ENCODE measurements around the gene ABCB11. TPM values are rescaled to one million over a fixed set of nuclear protein-coding genes. Genes with fewer than 3 reads are reported as not detected.
"Not testable (repeated sequence)": the region's sequence is repeated elsewhere in the genome, so short reads cannot be mapped to it uniquely, and the experiment has no call there.

Gene ABCB11
- total RNA-seq, 3 donors from 2014 or later (not counting 1 experiment from before 2014, with no cell fraction given) = 0.07 to 0.48 (median 0.07) TPM

- H3K4me1 ChIP-seq (ENCODE audit: control insufficient read depth, insufficient read depth, low read length) = peaks cover 10% of the 10 kb centered on the region
- Mint-ChIP-seq H3K27me3 (ENCODE audit: low read depth in 2 of 2) (peaks cover 9 to 15% of the 10 kb centered on the region in 2 donors), H3K4me3 (peak overlapping the region; percentile 99), H3K9me3 (no peaks in the 10 kb centered on the region), H3K36me3 (no peaks in the 10 kb centered on the region), H3K4me1 (peaks cover 12% of the 10 kb centered on the region in 2 donors), H3K27ac (no peak overlapping the region)
- peaks cover 3% of the 10 kb centered on the region for H3K27me3 ChIP-seq (ENCODE audit: control insufficient read depth, insufficient read depth, low read length)
- WGBS (ENCODE audit: insufficient coverage) = 62% methylated on average over 3 of the region's 3 CpGs
- intact Hi-C loops (cut with micrococcal nuclease) = no loop called here
- TF ChIP-seq CTCF (IDR thresholded peaks at IDR 0.05) = no peak
- H3K4me3 ChIP-seq (ENCODE audit: low read length) = no peak overlapping the region
- no peak overlapping the region for H3K27ac ChIP-seq (ENCODE audit: low read length)
- no peaks in the 10 kb centered on the region for H3K36me3 ChIP-seq (ENCODE audit: control insufficient read depth, insufficient read depth, low read length)
- ATAC-seq (no peak), DNase-seq (no peak)
- H3K9me3 ChIP-seq (ENCODE audit: control insufficient read depth, insufficient read depth, low read length) = no peaks in the 10 kb centered on the region
Measured at GRCh38 chr2:168889635-168890005, 141.5 kb downstream of the ABCB11 start.

DNA sequence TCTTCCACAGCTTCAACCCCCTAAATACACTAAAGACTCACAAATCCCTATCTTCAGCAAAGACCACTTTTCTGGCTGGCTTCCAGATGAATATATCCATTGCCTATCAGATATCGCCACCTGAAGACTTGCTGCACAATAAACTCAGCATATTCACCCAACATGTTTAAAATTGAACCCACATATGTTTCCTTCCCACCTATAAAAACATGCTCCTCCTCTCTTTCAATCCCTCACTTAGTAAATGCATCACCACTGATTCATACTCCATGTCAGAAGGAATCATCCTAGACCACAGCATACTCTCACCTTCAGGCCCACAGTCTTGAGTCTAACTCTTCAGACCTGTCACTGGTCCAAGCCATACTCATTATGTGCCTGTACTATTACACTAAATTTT lies 146.1 kb downstream of the ABCB11 start:
- no peak for DNase-seq
- H3K9me3 Mint-ChIP-seq = no peaks in the 10 kb centered on the region
- intact Hi-C loops (cut with micrococcal nuclease) = no loop called here
- no peak overlapping the region for H3K27ac ChIP-seq (ENCODE audit: low read length)
- H3K27ac Mint-ChIP-seq = no peak overlapping the region
- no peaks in the 10 kb centered on the region for H3K27me3 ChIP-seq (ENCODE audit: control insufficient read depth, insufficient read depth, low read length)
- H3K36me3 Mint-ChIP-seq = no peaks in the 10 kb centered on the region
- ATAC-seq = no peak
- no peaks in the 10 kb centered on the region for H3K27me3 Mint-ChIP-seq (ENCODE audit: low read depth in 2 of 2)
- no peak overlapping the region for H3K4me3 Mint-ChIP-seq
- WGBS (ENCODE audit: insufficient coverage) = 100% methylated on average over 1 of the region's 1 CpG
- no peaks in the 10 kb centered on the region for H3K36me3 ChIP-seq (ENCODE audit: control insufficient read depth, insufficient read depth, low read length)
- no peak for TF ChIP-seq CTCF (IDR thresholded peaks at IDR 0.05)
- no peaks in the 10 kb centered on the region for H3K9me3 ChIP-seq (ENCODE audit: control insufficient read depth, insufficient read depth, low read length)
- H3K4me1 ChIP-seq (ENCODE audit: control insufficient read depth, insufficient read depth, low read length) = peaks cover 4% of the 10 kb centered on the region
- peaks cover 2 to 3% of the 10 kb centered on the region in 2 donors for H3K4me1 Mint-ChIP-seq
- no peak overlapping the region for H3K4me3 ChIP-seq (ENCODE audit: low read length)

DNA sequence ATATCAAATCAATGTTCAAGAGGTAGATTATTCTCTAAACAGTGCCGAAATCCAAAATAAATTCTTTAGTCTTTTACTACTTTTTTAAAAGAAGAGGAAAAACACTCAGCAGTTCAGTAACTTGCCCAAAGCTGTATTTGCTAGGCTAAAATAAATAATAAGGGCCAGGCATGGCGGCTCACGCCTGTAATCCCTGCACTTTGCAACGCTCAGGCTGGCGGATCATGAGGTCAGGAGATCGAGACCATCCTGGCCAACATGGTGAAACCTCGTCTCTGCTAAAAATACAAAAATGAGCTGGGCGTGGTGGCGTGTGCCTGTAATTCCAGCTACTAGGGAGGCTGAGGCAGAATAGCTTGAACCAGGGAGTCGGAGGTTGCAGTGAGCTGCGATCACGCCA lies 149.0 kb downstream of the ABCB11 start:
- H3K27me3 Mint-ChIP-seq (ENCODE audit: low read depth in 2 of 2); DNase-seq; H3K4me3 ChIP-seq (ENCODE audit: low read length); ATAC-seq; H3K4me1 ChIP-seq (ENCODE audit: control insufficient read depth, insufficient read depth, low read length); H3K36me3 ChIP-seq (ENCODE audit: control insufficient read depth, insufficient read depth, low read length); H3K4me3 Mint-ChIP-seq; H3K9me3 ChIP-seq (ENCODE audit: control insufficient read depth, insufficient read depth, low read length); H3K27ac ChIP-seq (ENCODE audit: low read length); intact Hi-C loops (cut with micrococcal nuclease); H3K27me3 ChIP-seq (ENCODE audit: control insufficient read depth, insufficient read depth, low read length); H3K36me3 Mint-ChIP-seq; H3K27ac Mint-ChIP-seq; H3K9me3 Mint-ChIP-seq; H3K4me1 Mint-ChIP-seq: not testable (repeated sequence)
- WGBS (ENCODE audit: insufficient coverage) = 98% methylated on average over 12 of the region's 12 CpGs

- no peak for DNase-seq
- Histone ChIP-seq H3K27ac (ENCODE audit: low read length) (no peak overlapping the region), H3K9me3 (ENCODE audit: control insufficient read depth, insufficient read depth, low read length) (no peaks in the 10 kb centered on the region), H3K4me1 (ENCODE audit: control insufficient read depth, insufficient read depth, low read length) (no peaks in the 10 kb centered on the region), H3K36me3 (ENCODE audit: control insufficient read depth, insufficient read depth, low read length) (no peaks in the 10 kb centered on the region), H3K4me3 (ENCODE audit: low read length) (no peak overlapping the region), H3K27me3 (ENCODE audit: control insufficient read depth, insufficient read depth, low read length) (no peaks in the 10 kb centered on the region)
- no peak for ATAC-seq
- no peak for TF ChIP-seq CTCF (IDR thresholded peaks at IDR 0.05)
- H3K36me3 Mint-ChIP-seq = no peaks in the 10 kb centered on the region
- WGBS (ENCODE audit: insufficient coverage) = 96% methylated on average over 6 of the region's 6 CpGs
- H3K27me3 Mint-ChIP-seq (ENCODE audit: low read depth in 2 of 2) = no peaks in the 10 kb centered on the region
- H3K27ac Mint-ChIP-seq = no peak overlapping the region
- intact Hi-C loops (cut with micrococcal nuclease) = no loop called here
- no peak overlapping the region for H3K4me3 Mint-ChIP-seq
- peaks cover 0 to 4% of the 10 kb centered on the region in 2 donors for H3K4me1 Mint-ChIP-seq
- H3K9me3 Mint-ChIP-seq = no peaks in the 10 kb centered on the region
Measured at GRCh38 chr2:168874368-168875054, 156.6 kb downstream of the ABCB11 start.

- H3K4me1 Mint-ChIP-seq; H3K27ac Mint-ChIP-seq; H3K4me3 ChIP-seq (ENCODE audit: low read length); H3K9me3 ChIP-seq (ENCODE audit: control insufficient read depth, insufficient read depth, low read length); H3K4me3 Mint-ChIP-seq; H3K36me3 Mint-ChIP-seq; H3K36me3 ChIP-seq (ENCODE audit: control insufficient read depth, insufficient read depth, low read length); H3K27ac ChIP-seq (ENCODE audit: low read length); H3K27me3 Mint-ChIP-seq (ENCODE audit: low read depth in 2 of 2); H3K4me1 ChIP-seq (ENCODE audit: control insufficient read depth, insufficient read depth, low read length); DNase-seq; ATAC-seq; H3K27me3 ChIP-seq (ENCODE audit: control insufficient read depth, insufficient read depth, low read length); H3K9me3 Mint-ChIP-seq; intact Hi-C loops (cut with micrococcal nuclease): not testable (repeated sequence)
- WGBS (ENCODE audit: insufficient coverage) = 100% methylated on average over 1 of the region's 4 CpGs
Measured at GRCh38 chr2:168870824-168871223, 160.3 kb downstream of the ABCB11 start.
